Frontal cortex (tissue), 4 donors: ENCODE results near the gene OR6Y1. TPM values are rescaled to one million over a fixed set of nuclear protein-coding genes. Genes with fewer than 3 reads are reported as not detected.
A peak's percentile ranks its signal among the peaks of the same experiment; 100 is the strongest.

ENCODE experiments used
- DNase-seq, 2 donors: peaks; one replicate each; pipeline ENCODE4 v3.0.0; 2012; ENCODE audit warnings: low spot score in 2 of 2
- FAIRE-seq: peaks from 2 replicates; lab custom pipeline; 2012; peaks lifted over from hg19 to GRCh38; lab: Jason Lieb, UNC
- total RNA-seq: library from RNA; depleted of rRNA; stranded (reverse); fragments of >200 nt; gene quantifications from one replicate; pipeline ENCODE4 v1.2.3, GENCODE V29; 2014
- donor health status: control.
- donor health status: control.
- donor health status: control.

The OR6Y1 gene
- total RNA-seq, 1 donor from 2014 or later = not detected

DNA sequence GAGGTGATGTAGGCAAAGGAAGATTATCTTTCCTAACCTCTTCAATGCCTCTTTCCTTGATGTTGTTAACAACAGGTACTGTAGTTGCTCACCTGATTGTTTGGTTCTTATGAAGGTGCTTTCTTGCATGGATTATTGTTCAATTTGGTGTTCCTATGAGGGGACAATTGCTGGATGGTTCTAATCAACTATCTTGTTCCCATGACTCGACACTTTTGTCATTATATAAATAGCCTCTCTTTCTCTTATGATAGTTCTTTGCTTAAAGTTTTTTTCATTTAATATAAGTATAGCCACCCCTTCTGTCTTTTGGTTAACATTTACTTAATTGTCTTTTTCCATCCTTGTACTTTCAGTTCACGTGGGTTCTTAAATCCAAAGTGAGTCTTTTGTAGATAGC, 46.7 kb downstream of the OR6Y1 start:
- no peak for DNase-seq
- no peak for FAIRE-seq

DNA sequence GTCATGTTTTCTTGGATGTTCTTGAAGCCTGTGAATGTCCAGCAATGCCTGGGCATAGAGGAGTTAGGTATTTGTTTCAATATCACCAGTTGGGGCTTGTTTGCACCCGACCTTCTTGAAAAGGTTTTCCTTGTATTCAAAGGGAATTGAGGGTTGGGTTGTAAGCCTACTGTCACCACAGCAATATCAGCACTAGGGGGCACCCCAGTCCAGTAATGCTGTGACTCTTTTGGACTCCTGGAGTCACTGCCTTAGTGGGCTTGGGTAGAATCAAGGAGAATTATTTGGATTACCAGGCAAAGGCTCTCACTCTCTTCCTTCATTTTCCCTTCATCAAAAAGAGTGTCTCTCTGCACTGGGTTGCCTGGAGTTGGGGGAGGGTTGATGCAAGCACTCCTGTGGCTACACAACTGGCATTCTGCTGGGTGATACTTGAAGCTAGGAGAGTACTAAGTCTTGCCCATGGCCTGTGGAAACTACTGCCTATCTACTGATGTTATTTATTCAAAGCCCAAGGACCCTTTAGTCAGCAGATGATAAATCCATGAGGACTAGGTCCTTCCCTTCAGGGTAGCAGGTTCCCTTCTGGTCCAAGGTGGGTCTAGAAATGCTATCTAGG, 47.7 kb downstream of the OR6Y1 start:
- no peak for FAIRE-seq
- no peak for DNase-seq

DNA sequence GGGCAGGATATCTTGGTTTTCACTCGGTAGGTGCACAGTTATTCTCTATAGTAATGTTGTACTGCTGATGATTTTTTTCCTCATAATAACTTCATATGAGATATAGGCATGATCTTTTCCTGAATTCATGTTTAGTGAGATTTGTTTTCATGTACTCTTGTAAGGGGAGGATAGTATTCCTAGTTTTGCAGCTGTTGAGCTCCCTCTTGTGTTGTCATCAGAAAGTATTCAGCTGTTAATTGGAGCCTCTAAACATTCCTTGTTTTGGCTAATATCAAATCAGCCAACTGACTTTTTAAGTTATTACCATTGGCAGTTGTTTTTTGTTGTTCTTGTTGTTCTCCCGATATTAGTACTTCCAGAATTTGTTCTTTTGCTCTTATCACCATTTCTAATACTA, 57.8 kb downstream of the OR6Y1 start:
- FAIRE-seq (peak; percentile 80), DNase-seq (no peak)

DNA sequence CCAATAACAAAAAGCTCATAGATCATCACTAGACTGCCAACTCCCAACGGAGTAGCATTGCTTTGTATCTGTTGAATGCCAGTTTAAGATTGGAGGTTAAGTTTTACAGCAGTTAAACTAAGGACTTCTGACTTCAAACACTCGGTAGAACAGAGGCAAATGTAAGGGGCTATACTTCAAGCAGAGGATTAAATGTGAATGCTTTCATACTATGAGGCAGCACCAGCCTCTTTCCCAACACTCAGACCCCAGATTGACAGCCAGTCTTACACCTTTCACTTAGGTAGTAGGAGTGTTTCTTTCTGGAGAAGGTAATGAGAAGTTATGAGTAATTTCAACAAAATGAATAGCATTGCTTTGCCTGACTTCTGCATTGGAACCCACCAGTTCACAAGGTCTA, 59.4 kb downstream of the OR6Y1 start:
- no peak for FAIRE-seq

More for the DNA sequence above, 59.4 kb downstream of the OR6Y1 start:
- no peak for DNase-seq

Other genes with a start within 250 kb of the OR6Y1 start
- not detected for gene CD1B, start 222.9 kb downstream of the OR6Y1 start, total RNA-seq
- gene CD1E, start 200.5 kb downstream of the OR6Y1 start, total RNA-seq = not detected
- not detected for gene OR10T2, start 154.9 kb downstream of the OR6Y1 start, total RNA-seq
- not detected for gene OR10K2, start 128.2 kb downstream of the OR6Y1 start, total RNA-seq
- gene OR10K1, start 92.6 kb downstream of the OR6Y1 start, total RNA-seq = not detected
- gene OR10R2, start 82.2 kb downstream of the OR6Y1 start, total RNA-seq = not detected
- gene OR6P1, start 16.2 kb upstream of the OR6Y1 start, total RNA-seq = not detected
- not detected for gene OR10X1, start 25.5 kb upstream of the OR6Y1 start, total RNA-seq
- not detected for gene OR10Z1, start 50.9 kb upstream of the OR6Y1 start, total RNA-seq
- gene SPTA1, start 132.3 kb upstream of the OR6Y1 start, total RNA-seq = 0.82 TPM
- gene OR6K2, start 146.2 kb upstream of the OR6Y1 start, total RNA-seq = not detected
- gene OR6K3, start 166.3 kb upstream of the OR6Y1 start, total RNA-seq = not detected
- not detected for gene OR6K6, start 200.3 kb upstream of the OR6Y1 start, total RNA-seq
- gene OR6N1, start 217.8 kb upstream of the OR6Y1 start, total RNA-seq = not detected
- not detected for gene OR6N2, start 226.8 kb upstream of the OR6Y1 start, total RNA-seq